Measurements from ENCODE around the gene NPL.

The NPL gene, protein sequence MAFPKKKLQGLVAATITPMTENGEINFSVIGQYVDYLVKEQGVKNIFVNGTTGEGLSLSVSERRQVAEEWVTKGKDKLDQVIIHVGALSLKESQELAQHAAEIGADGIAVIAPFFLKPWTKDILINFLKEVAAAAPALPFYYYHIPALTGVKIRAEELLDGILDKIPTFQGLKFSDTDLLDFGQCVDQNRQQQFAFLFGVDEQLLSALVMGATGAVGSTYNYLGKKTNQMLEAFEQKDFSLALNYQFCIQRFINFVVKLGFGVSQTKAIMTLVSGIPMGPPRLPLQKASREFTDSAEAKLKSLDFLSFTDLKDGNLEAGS

DNA sequence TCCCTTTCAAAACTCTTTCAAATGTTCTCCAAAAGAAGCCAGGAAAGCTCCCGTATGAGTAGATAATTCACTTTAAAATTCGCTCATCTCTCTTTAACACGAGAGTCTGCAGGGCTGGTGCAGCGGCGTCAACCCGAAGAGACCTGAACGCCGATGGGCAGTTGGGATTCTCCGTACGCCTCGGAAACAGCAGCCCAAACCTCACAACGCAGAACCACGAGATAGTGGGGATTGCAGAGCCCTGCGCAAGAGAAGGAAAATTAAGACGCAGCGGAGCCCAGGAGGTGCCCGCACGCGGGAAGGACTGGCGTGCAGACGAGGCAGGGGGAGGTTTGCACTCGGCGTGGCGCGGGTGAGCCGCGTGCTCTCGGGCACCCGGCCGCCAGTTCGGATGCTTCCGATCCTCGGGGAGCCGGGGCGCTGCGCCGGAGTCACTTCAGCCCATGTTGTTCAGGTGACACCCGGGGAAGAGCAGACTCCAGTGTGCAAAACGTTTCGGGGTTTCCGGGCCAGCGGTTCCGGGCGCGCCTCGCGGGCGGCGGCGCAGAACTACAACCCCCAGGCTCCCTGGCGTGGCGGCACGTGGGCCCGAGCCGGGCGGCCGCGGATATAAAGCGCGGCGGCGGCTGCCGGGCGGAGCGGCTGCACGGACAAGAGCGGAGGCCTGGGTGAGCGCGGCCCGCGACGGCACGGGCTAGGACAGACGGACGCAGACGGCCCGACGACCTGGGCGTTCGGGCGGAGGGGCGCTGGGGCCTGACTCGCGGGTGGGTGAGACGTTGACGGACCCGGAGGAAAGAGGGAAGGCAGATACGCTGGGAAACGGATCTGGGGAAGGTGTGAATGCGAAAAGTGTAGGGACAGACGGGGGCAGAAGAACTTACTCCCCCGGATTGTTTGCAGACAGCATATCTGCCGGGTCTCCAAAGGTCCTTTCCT is at the start of gene NPL:
Gene NPL (plus strand): TSS at position 636 of the 939 bp plus-strand sequence. CDS start 4,599 bp downstream, outside the sequence.
- DNase-seq = peak; percentile 80

DNA sequence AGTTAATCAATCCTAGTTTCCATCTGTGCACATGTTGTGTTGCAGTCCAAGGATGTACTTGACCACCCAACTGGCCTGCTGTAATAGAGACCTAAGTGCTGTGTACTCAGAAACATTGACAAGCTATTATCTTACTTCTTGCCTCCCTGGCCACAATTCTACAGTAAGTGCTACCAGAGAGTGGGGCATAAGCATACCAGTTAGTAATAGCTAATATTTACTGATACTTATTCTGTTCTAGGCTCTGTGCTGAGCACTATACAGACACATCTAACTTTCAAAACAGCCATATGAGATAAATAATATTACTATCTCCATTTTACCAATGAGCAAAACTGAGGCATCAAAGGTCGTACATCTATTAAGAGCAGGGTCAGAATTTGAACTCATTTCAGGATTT is 49.5 kb upstream of the NPL start:
- DNase-seq = no peak

DNA sequence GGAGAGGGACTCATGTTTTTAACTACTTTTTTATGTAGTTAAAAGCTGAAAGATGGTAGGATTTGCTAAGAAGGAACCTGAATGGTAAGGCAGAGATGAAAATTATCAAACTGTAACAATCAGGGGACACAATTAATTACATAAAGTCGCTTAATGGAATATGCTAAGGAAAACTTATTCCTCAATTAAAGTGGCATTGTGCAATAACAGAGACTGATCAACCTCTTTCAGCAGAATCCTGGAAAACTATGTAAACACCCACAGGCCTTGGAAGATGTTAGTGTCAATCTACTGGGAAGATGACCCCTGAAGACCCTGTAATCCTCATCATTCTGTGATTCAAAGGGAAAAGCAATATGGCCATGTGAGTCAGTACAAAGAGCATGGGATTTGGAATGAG is 46.8 kb upstream of the NPL start:
- DNase-seq = no peak

DNA sequence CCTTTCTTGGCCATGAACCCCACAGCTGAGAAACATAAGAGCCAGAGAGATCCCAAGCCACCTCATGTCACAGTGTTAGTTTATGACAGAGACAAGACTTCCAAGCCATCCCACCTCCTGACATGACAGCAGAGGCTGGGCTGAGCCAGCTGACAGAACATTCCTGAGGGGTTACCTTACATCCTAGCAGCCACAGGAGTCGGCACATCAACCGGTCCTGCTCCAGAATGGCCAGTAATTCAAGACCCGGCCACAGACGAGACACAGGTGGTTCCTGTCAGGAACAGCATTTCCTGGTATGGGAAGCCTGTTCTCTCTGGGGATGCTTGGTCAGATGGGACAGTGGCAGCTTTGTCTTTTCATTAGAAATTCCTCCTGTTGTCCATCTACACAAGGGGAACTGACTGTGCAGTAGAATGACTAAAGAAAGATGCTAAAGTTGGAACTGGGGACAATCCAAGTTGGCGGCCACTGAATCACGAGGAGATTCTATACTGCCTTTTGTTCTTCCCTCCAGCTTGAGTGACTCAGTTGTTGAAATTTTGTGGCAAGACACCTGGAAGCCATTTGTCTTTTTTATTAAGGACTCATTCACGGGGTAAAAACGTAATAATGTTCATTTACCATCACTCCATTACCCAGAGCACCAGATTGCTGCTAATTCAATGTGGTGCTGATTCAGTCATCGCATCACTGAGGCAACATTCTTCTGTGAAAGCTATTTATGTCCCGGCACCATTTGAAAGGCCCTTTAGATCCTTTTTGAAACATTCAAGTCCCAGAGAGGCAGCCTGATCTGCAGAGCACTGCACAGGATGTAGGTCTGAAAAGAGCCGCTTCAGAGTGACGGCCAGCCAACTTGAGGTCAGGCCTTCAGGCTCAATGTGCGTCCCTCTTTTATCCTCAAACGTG is 37.2 kb upstream of the NPL start:
- DNase-seq = no peak

DNA sequence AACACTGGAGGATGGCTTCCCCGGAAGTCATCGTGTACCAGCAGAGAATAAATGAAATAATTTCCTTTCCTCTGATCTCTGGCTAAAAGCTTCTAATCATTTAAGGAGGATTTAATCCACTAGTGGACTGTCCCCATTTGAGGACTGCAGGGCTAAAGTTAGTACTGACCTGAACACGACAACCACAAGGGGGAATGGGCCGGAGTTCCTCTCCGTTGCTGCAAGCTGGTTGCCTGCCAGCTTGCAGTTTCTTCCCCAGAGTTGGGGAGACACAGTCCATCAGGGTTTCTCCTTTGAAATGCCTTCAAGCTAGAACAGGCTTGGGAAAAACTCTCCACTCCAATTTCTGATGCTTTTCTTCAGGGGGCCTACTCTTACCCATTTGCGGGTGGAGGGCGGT is 35.5 kb upstream of the NPL start:
- DNase-seq = no peak

DNA sequence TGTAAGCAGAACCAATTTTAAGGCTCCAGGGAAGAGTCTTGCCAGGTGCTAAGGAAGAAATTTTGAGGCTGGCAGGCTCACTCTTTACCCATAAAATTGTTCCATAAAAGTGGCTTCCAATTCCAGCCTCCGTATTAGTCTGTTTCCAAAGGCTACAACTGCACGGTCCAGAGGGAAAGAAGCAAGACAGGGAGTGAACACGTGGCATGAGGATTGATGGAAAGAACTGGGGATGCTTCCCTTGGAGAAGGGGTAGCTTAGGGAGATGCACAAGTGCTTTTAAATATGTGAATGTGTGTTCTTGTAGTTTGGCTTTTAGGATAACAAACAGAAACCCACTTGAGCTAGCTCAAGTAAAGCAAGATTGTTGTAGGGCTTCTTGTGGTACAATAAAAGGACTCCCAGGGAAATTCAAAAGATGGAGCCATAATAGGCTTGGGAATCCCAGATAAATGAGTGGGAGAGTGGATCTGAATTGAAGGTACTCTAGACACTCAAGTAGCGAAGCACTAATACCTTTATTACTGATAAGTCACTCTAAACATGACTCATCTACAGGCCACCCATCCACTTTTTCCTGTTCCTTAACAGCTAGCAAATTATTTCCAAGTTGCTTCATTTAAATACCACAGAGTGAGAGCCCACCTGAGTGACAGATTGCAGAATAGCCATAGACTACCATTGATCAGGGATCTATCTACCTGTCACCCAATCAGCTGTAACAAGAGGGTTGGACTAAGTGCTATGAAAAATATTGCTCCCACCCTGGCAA is 34.8 kb upstream of the NPL start:
- no peak for DNase-seq

DNA sequence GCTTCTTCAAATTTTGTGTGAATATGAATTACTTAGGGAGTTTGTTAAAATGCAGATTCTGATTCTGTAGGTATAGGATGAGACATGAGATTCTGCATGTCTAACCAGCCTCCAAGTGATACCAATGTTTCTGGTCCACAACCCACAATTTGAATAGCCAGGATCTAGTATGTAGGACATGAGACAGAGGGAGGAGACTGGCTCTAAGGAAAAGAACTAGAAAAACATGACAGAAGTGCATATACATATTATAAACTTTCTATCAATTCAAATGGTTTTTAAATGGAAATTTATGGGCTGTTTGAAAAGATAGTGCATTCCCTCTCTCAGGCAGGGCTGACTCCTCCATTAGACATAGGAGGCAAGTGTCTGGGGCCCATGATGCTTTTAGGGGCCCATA is 33.9 kb upstream of the NPL start:
- DNase-seq = no peak

DNA sequence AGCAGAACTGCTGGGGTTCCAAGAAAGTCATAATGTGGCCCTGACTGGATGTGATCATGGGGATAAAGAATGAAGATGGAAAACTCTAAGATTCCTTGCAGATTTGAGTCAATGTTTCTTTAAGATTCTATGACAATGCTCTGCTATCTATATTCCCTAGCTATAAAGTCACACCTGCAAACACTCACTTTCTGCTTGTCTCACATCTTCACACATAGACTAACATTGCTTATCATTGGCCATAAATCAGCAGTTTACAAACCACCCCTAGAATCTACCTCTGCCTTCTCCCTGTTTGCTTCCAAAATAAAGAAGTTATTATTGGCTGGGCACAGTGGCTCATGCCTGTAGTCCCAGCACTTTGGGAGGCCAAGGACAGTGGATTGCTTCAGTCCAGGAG is 33.1 kb upstream of the NPL start:
- DNase-seq = no peak

DNA sequence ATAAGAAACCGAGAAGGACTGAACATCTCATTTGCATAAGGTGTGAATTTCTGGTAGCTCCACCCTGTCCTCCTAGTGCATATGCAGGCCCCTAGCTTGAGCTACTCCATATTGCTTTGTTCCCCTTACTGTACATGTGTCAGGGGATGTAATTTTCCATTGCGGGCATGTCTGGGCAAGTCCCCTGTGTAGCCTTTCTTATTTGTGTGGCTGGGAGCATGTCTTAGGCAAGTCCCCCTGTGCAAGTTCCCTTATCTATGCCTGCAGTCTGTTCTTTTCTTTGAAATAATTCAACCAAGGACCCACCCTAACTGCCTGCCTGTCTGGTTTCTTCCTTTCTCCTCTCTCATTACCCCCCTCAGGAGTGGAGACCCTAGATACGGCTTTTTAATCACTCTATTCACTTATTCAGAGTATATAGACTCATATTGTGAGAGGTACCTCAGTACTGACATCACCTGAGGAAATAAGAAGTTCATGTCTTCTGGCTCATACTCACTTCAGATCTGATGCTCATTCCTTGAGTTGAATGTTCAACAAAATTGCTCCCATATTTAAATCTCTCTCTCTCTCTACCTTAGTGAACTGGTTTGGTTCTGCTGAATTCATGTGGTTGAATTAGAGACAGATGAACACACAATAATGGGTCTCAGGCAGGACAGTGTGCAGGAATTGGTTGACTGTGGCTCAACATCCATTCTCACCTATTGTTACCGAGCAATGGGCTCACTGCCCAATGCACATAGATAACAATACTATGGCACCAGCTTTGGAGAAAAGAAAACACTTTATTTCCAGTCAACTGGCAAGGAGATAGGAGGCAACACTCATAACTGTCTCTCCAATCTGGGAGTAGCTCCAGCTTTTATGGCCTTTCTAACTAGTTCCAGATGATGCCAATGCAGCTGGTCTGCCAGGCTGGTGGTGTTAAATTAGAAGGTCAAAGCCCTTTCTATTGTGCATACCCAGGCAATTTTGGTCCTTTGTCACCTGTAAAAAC is 27.9 kb upstream of the NPL start:
- no peak for DNase-seq

DNA sequence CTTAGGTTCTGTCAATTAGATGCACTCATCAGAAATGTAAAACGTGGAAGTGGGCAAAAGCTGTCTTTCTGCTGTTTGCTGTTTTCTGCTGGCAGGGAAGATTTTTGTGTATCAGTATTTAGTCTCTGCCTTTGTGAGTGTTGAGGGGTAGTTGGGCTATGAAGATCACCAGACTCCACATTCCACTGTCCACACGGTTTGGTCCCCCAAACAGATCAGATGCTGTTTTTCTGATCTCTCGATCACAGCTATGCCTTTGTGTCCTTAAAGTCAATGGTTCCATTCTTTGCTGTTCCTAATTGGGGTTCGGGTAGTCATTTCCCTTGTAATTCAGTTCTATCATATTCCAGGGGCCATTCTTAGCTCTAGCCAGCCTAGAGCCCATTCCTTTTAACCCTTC is 27.0 kb upstream of the NPL start:
- no peak for DNase-seq

DNA sequence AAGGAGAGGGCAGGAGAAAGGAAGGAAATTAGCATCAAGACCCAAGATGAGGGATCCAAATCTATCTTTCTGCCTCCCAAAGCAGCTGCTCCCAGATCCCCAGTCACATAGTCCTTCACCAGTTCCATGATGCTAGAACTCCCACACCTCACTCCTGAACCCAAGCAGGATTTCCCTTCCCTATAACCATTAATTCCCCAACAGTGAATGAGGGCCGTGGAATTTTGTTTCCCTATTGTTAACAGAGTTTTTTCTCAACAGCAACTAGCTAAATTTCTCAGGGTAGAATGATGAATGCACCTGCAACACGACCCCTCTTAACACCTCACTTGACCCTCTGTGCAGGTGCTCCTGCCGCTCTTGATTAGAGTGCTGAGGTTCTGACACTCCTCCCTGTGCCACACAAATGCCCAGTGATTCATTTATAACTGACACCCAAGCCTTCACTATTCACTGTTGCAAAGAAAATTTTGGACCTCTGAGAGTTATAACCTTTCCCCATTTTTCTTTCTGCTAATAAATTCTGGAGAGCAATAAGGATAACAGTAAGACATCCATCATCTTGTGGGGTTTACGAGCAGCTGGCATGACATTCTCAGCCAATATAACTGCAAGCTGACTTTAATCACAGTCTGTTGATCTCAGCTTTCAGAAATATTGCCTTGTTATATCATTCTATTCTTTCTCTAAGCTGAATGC is 25.4 kb upstream of the NPL start:
- no peak for DNase-seq

DNA sequence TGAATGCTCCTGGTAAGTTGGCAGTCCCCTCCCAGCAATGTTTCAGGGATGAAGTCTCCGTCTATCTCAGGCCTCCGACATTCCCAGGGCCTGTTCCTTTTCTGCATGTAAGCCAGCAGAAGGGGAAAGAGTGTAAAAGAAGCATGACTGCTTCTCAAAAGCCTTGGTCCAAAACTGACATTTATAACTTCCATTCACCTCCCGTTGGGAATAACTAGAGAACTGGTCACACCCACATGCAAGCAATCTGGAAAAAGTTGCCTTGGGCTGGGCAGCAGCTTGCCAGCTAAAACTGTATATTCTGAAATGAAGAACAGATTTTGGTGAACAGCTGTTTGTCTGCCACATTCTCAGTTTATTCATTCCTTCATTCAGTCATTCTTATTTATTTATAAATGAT is 24.2 kb upstream of the NPL start:
- no peak for DNase-seq

DNA sequence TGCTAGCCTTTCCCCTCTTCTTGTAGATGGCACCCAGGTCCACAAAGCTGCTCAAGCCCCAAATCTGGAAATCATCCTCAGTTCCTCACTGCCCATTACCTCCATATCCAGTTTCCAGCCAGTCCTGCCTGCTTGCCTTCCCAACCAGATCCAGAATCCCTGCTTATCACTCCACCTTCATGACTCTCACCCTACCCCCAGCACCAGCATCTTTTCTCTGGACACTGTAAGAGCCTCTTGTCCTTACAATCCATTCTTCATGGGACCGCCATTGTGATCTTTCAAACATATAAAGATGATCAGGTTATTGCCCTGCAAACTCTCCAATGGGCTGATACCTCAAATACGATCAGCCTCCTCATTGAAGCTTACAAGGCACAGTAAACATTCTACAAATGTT is 23.5 kb upstream of the NPL start:
- DNase-seq = no peak

DNA sequence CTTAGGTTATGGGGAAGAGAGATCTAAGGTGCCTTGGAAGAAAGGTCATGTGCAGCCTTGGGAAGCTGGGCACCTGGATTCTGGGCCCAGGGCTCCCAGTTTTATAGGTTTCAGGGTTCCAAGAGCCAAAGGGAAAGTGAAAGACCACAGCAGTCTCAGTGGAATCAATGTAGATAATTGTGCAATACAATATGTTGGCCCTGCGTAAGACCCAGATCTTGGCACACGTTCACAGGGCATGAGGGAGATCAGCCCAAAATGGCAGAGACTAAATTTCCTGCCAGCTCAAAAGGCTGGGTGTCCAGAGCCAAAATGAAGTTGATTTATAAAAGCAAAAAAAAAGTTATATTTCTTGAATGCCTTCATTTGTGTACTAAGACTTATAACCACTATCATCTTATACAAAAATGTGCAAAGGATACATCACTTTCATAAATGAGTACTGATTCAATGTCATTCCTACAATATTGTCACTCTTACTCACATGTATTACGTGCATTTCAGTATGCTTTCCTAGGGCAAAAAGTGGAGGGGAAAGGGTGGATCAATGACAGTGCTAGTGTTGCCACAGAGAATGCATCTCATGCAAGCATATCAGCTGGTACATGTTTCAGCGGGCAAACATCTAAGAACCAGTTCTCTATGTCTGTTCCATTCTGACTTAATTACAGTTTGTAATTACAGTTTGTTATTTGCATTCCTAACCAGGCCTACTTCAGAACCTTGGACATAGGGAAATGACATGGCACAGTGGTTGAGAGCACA is 22.5 kb upstream of the NPL start:
- no peak for DNase-seq

DNA sequence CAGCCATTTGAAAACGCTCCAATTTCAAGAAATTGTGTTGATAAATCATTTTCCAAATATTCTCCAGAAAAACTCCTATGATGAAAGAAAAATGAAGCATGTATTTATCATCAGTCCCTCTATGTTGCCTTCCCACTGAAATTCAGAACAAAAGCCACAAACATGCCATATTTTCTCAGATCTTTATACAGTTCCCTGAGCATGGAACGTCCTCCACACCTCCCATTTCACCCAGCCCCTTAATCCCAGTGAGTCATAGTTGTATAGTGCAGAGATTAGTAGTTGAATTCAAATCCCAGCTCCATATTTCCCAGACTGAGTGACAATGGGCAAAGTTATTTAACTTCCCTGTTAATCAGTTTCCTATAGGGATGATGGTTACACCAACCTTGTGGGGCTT is 20.6 kb upstream of the NPL start:
- no peak for DNase-seq

DNA sequence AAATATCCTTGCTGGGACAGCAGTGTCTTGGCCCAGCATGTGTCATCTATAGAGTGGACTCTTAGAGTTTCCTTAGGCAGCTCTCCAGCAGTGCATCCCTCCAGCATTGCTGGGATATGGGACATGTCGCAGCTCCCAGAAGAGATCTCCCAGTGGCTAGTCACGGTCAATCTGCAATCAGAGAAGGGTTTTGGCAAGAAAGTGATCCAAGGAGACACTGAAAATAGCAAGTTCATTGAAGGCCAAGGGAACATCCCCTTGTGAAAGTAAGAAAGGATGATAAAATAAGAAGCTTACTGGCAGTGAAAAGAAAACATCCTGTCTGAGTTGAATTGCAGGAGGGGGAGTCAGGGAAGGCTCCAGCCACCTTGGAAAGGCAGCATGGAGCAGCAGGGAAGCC is 19.3 kb upstream of the NPL start:
- DNase-seq = no peak

DNA sequence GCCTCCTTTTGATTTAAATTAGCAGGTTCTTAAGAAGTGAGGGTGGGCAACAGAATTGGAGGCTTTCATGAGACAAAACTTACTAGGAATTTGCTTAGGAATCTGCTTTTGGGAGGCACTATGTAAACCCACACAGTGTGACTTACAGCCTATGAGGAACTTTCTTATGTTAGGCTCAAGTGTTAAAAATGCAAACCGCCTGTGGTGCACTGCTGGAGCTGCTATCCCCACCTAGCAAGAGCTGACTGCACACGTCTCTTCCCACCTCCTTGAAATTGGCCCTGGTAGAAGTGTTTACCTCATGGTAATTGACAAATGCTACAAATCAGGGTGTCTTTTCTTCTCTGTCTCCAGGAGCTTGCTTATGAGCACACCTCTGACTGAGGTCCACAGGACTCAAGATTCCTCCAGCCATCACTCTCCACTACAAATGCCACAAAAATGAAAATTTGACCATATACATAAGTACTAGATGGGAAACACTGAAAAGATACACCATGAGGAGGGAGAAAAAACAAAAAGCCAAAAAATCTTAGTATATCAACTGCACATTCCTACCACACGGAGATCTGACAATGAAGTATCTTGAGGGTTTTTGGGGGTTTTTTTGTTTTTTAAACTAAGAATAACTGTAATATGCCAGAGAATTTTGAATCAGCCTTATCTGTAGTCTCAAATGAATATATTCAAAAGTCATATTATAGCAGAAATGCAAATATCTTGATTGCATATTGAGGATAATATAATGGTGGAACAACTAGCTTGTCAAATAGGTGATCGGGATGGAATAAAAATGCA is 18.2 kb upstream of the NPL start:
- DNase-seq = no peak

DNA sequence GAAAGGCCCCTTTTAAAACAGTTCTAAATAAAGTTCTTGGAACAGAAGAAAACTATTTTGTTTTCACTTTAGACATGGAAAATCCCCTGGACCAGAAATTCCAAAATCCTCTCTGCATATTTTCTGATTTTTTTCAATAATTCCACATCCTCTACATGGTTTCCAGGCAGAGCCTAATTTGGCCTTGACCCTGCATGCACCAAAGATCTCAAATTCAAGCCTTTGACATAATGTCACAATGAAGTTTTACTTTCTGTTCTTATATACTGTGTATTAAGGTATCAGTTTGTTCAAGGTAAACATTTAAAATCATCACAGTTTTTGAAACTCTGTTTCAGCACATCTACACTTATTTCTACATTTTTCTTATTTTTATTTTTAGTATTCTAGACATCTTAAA is 12.2 kb upstream of the NPL start:
- no peak for DNase-seq

DNA sequence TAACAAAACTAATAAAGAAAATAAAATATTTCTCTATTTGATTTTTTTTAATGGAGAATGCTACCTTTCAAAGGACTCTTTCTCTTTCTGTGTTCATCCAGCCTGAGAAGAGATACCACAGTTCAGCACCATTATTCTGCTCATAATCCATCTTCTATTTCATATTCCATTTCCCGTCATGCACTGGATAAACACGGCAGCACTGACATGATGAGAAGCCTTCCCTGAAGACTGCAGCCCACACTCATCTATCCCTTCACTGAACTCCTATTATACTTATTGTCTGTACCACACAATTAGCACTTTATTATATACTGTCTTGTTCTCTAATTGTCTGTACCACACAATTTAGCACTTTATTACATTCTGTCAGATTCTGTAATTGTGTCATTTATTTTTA is 10.7 kb upstream of the NPL start:
- no peak for DNase-seq

Data from stimulated activated naive CD4-positive, alpha-beta T cell treated with Interleukin-2 at 50 U/mL for 16 hours (primary cell).